GM12891 (cell line): ENCODE measurements around the gene ZNF446.

Experiments
- PAX5 ChIP-seq: IDR thresholded peaks from 2 replicates; pipeline ENCODE4 v1.6.1; 2011; ENCODE audit warnings: low read length, moderate library complexity, mild to moderate bottlenecking; ENCODE audit not compliant: insufficient read depth, severe bottlenecking
- POLR2A ChIP-seq: IDR thresholded peaks from 2 replicates; pipeline ENCODE4 v1.6.1; 2011; ENCODE audit warnings: low read depth, low read length, control low read depth
- POLR2AphosphoS5 ChIP-seq: IDR thresholded peaks from 2 replicates; pipeline ENCODE4 v1.6.1; 2011; ENCODE audit warnings: low read depth, low read length, control low read depth
- TAF1 ChIP-seq: IDR thresholded peaks from 2 replicates; pipeline ENCODE4 v1.6.1; 2011; ENCODE audit warnings: low read depth, low read length, control low read depth

DNA sequence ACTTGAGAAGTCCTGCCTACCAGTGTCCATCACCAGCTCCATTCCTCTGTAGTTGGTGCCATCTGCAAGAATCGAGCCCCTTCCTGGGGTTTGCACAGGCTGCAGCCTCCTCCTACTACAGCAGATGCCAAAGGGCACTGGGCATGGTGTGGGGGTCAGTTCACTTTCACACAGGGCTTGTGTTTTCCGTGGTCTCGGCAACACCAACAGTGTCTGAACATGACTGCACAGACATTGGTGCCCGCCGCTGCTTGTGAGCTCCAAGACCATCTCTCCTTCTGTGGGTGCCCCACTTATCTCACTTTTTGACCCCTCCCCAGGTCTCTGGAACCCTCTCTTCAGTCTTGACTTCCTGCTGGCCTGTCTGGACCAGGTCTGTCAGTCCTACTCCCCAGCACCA is 15.2 kb downstream of the ZNF446 start:
- TF ChIP-seq POLR2A (no peak), TAF1 (no peak), POLR2AphosphoS5 (no peak), PAX5 (no peak)
